IPS-15b (cell line): ENCODE measurements around the gene POLE3.
"Not testable (repeated sequence)": the region's sequence is repeated elsewhere in the genome, so short reads cannot be mapped to it uniquely, and the experiment has no call there.

ENCODE experiments used
- H3K27me3 ChIP-seq: one replicate; pipeline ENCODE4 v1.6.1; 2013; ENCODE audit warnings: low read length; ENCODE audit not compliant: control insufficient read depth, insufficient read depth
- H3K36me3 ChIP-seq: one replicate; pipeline ENCODE4 v1.6.1; 2013; ENCODE audit warnings: low read length; ENCODE audit not compliant: control insufficient read depth, insufficient read depth
- H3K4me1 ChIP-seq: one replicate; pipeline ENCODE4 v1.6.1; 2013; ENCODE audit warnings: mild to moderate bottlenecking, low read length; ENCODE audit not compliant: control insufficient read depth, insufficient read depth
- H3K4me3 ChIP-seq: one replicate; pipeline ENCODE4 v1.5.1; 2013; ENCODE audit warnings: low read depth, low read length
- H3K9ac ChIP-seq: one replicate; pipeline ENCODE4 v1.6.1; 2013; ENCODE audit warnings: low read depth, mild to moderate bottlenecking, low read length
- H3K9me3 ChIP-seq: one replicate; pipeline ENCODE4 v1.6.1; 2013; ENCODE audit warnings: mild to moderate bottlenecking, low read length; ENCODE audit not compliant: control insufficient read depth, insufficient read depth

The POLE3 gene

GRCh38 chr9:113427629-113428028 lies 17.2 kb upstream of the POLE3 start:
- no peaks in the 10 kb centered on the region for H3K9me3 ChIP-seq
- H3K36me3 ChIP-seq = no peaks in the 10 kb centered on the region
- H3K27me3 ChIP-seq = no peaks in the 10 kb centered on the region
- H3K4me3 ChIP-seq = no peak overlapping the region
- no peak overlapping the region for H3K9ac ChIP-seq
- peaks cover 3% of the 10 kb centered on the region for H3K4me1 ChIP-seq

- H3K27me3 ChIP-seq = no peaks in the 10 kb centered on the region
- H3K9me3 ChIP-seq = no peaks in the 10 kb centered on the region
- H3K9ac ChIP-seq = no peak overlapping the region
- H3K4me3 ChIP-seq = no peak overlapping the region
- H3K36me3 ChIP-seq = no peaks in the 10 kb centered on the region
- peaks cover 3% of the 10 kb centered on the region for H3K4me1 ChIP-seq
These were observed 16.2 kb upstream of the POLE3 start for GRCh38 chr9:113426701-113427100.

- Histone ChIP-seq H3K9me3 (no peaks in the 10 kb centered on the region), H3K4me3 (no peak overlapping the region), H3K36me3 (no peaks in the 10 kb centered on the region), H3K9ac (no peak overlapping the region), H3K27me3 (no peaks in the 10 kb centered on the region), H3K4me1 (peaks cover 3% of the 10 kb centered on the region)
These were observed 14.6 kb upstream of the POLE3 start for GRCh38 chr9:113425072-113425471.

- Histone ChIP-seq H3K9me3 (no peaks in the 10 kb centered on the region), H3K4me3 (no peak overlapping the region), H3K4me1 (peaks cover 3% of the 10 kb centered on the region), H3K36me3 (no peaks in the 10 kb centered on the region), H3K27me3 (no peaks in the 10 kb centered on the region), H3K9ac (no peak overlapping the region)
These were observed 11.3 kb upstream of the POLE3 start for GRCh38 chr9:113421726-113422125.

- no peaks in the 10 kb centered on the region for H3K9me3 ChIP-seq
- no peak overlapping the region for H3K9ac ChIP-seq
- no peaks in the 10 kb centered on the region for H3K36me3 ChIP-seq
- H3K4me1 ChIP-seq = no peaks in the 10 kb centered on the region
- H3K27me3 ChIP-seq = no peaks in the 10 kb centered on the region
- H3K4me3 ChIP-seq = no peak overlapping the region
These were observed 6.9 kb upstream of the POLE3 start for GRCh38 chr9:113417370-113417769.

GRCh38 chr9:113416149-113416721 lies 5.8 kb upstream of the POLE3 start:
- no peaks in the 10 kb centered on the region for H3K9me3 ChIP-seq
- H3K27me3 ChIP-seq = no peaks in the 10 kb centered on the region
- no peak overlapping the region for H3K4me3 ChIP-seq
- H3K9ac ChIP-seq = no peak overlapping the region
- no peaks in the 10 kb centered on the region for H3K36me3 ChIP-seq
- H3K4me1 ChIP-seq = no peaks in the 10 kb centered on the region

- peaks cover 10% of the 10 kb centered on the region for H3K36me3 ChIP-seq
- H3K4me1 ChIP-seq = no peaks in the 10 kb centered on the region
- H3K27me3 ChIP-seq = no peaks in the 10 kb centered on the region
- H3K9me3 ChIP-seq = no peaks in the 10 kb centered on the region
- H3K4me3 ChIP-seq = peak overlapping the region; percentile 59
- H3K9ac ChIP-seq = peak overlapping the region; percentile 90
These were observed 630 bp downstream of the POLE3 start for GRCh38 chr9:113409883-113410206.

GRCh38 chr9:113409481-113409880 lies 994 bp downstream of the POLE3 start:
- H3K9ac ChIP-seq = peak overlapping the region; percentile 90
- H3K4me1 ChIP-seq = no peaks in the 10 kb centered on the region
- peak overlapping the region; percentile 59 for H3K4me3 ChIP-seq
- no peaks in the 10 kb centered on the region for H3K9me3 ChIP-seq
- peaks cover 10% of the 10 kb centered on the region for H3K36me3 ChIP-seq
- H3K27me3 ChIP-seq = no peaks in the 10 kb centered on the region

- not testable (repeated sequence) for H3K27me3 ChIP-seq, H3K36me3 ChIP-seq, H3K4me1 ChIP-seq, H3K4me3 ChIP-seq, H3K9ac ChIP-seq, H3K9me3 ChIP-seq
These were observed 3.5 kb downstream of the POLE3 start for GRCh38 chr9:113406873-113407511.

- not testable (repeated sequence) for H3K4me1 ChIP-seq, H3K9me3 ChIP-seq, H3K4me3 ChIP-seq, H3K27me3 ChIP-seq, H3K9ac ChIP-seq, H3K36me3 ChIP-seq
These were observed 4.1 kb downstream of the POLE3 start for GRCh38 chr9:113406353-113406752.

- Histone ChIP-seq H3K4me3 (no peak overlapping the region), H3K4me1 (no peaks in the 10 kb centered on the region), H3K27me3 (no peaks in the 10 kb centered on the region), H3K9ac (no peak overlapping the region), H3K9me3 (no peaks in the 10 kb centered on the region), H3K36me3 (peaks cover 10% of the 10 kb centered on the region)
These were observed 6.8 kb downstream of the POLE3 start for GRCh38 chr9:113403646-113404045.

- no peaks in the 10 kb centered on the region for H3K9me3 ChIP-seq
- no peaks in the 10 kb centered on the region for H3K4me1 ChIP-seq
- peak within 1 kb of the TSS; percentile 37 for H3K9ac ChIP-seq
- no peaks in the 10 kb centered on the region for H3K27me3 ChIP-seq
- H3K4me3 ChIP-seq = peak within 1 kb of the TSS; percentile 88
- no peaks in the 10 kb centered on the region for H3K36me3 ChIP-seq
These were observed 9.3 kb downstream of the POLE3 start, which contains the start of gene ALAD for GRCh38 chr9:113401027-113401792. ALAD (minus strand) TSS chr9:113401284; CDS start chr9:113393559, 7,725 bp downstream.
